Stomach smooth muscle (tissue), 2 donors: ENCODE results near the gene SHE.

ENCODE experiments used
- H3K27ac ChIP-seq: one replicate; pipeline ENCODE4 v1.7.0; 2013; ENCODE audit warnings: mild to moderate bottlenecking, low read length, inconsistent platforms
- H3K27me3 ChIP-seq, 2 donors: one replicate each; pipeline ENCODE4 v1.7.0; 2013; ENCODE audit warnings: low read length in 2 of 2; ENCODE audit not compliant: insufficient read depth in 2 of 2, control insufficient read depth in 1 of 2
- H3K36me3 ChIP-seq, 2 donors: one replicate each; pipeline ENCODE4 v1.7.0; 2013; ENCODE audit warnings: low read length in 2 of 2; ENCODE audit not compliant: control insufficient read depth in 2 of 2, insufficient read depth in 2 of 2
- H3K4me1 ChIP-seq: one replicate; pipeline ENCODE4 v1.7.0; 2013; ENCODE audit warnings: low read length; ENCODE audit not compliant: control insufficient read depth, insufficient read depth
- H3K4me3 ChIP-seq, 2 donors: one replicate each; pipeline ENCODE4 v1.7.0; 2013; ENCODE audit warnings: low read length in 2 of 2
- H3K9ac ChIP-seq, 2 donors: one replicate each; pipeline ENCODE4 v1.7.0; 2013; ENCODE audit warnings: low read length in 2 of 2, mild to moderate bottlenecking in 1 of 2
- H3K9me3 ChIP-seq, 2 donors: one replicate each; pipeline ENCODE4 v1.7.0; 2013; ENCODE audit warnings: low read length in 2 of 2; ENCODE audit not compliant: control insufficient read depth in 2 of 2
- donor health status: healthy.
- donor health status: Pancreatic carcinoma.

SHE gene

GRCh38 chr1:154448331-154448811 lies 53.8 kb downstream of the SHE start:
- peaks cover 34 to 39% of the 10 kb centered on the region in 2 donors for H3K36me3 ChIP-seq

GRCh38 chr1:154446789-154447188 lies 55.4 kb downstream of the SHE start:
- no peak overlapping the region for H3K9ac ChIP-seq
- H3K36me3 ChIP-seq: peaks cover 33 to 35% of the 10 kb centered on the region in 2 donors
- H3K9me3 ChIP-seq: no peaks in the 10 kb centered on the region
- no peak overlapping the region for H3K27ac ChIP-seq
- peaks cover 11% of the 10 kb centered on the region for H3K4me1 ChIP-seq
- H3K27me3 ChIP-seq: no peaks in the 10 kb centered on the region
- H3K4me3 ChIP-seq: no peak overlapping the region

More at GRCh38 chr1:154448331-154448811, 53.8 kb downstream of the SHE start:
- Histone ChIP-seq H3K9me3 (no peaks in the 10 kb centered on the region), H3K4me3 (no peak overlapping the region), H3K27me3 (no peaks in the 10 kb centered on the region), H3K4me1 (peaks cover 12% of the 10 kb centered on the region), H3K9ac (no peak overlapping the region), H3K27ac (no peak overlapping the region)

- Histone ChIP-seq H3K9me3 (no peaks in the 10 kb centered on the region), H3K4me3 (no peak overlapping the region), H3K36me3 (peaks cover 31 to 36% of the 10 kb centered on the region in 2 donors), H3K27me3 (no peaks in the 10 kb centered on the region), H3K27ac (peak overlapping the region; percentile 41), H3K9ac (peak overlapping the region in 1 of 2 donors; percentile 47), H3K4me1 (peaks cover 11% of the 10 kb centered on the region)
Observed at GRCh38 chr1:154446292-154446691, 55.9 kb downstream of the SHE start.

- H3K4me3 ChIP-seq: no peak overlapping the region
- no peaks in the 10 kb centered on the region for H3K27me3 ChIP-seq
- peaks cover 11% of the 10 kb centered on the region for H3K4me1 ChIP-seq
- no peaks in the 10 kb centered on the region for H3K9me3 ChIP-seq
- H3K9ac ChIP-seq: no peak overlapping the region
- H3K36me3 ChIP-seq: peaks cover 30 to 34% of the 10 kb centered on the region in 2 donors
- H3K27ac ChIP-seq: no peak overlapping the region
Observed at GRCh38 chr1:154445040-154445472, 57.2 kb downstream of the SHE start.

- no peak overlapping the region for H3K9ac ChIP-seq
- peaks cover 11% of the 10 kb centered on the region for H3K4me1 ChIP-seq
- H3K27ac ChIP-seq: no peak overlapping the region
- H3K27me3 ChIP-seq: no peaks in the 10 kb centered on the region
- no peaks in the 10 kb centered on the region for H3K9me3 ChIP-seq
- no peak overlapping the region for H3K4me3 ChIP-seq
- H3K36me3 ChIP-seq: peaks cover 23 to 27% of the 10 kb centered on the region in 2 donors
Observed at GRCh38 chr1:154443274-154444013, 58.8 kb downstream of the SHE start.

GRCh38 chr1:154442006-154442740 lies 60.0 kb downstream of the SHE start:
- no peak overlapping the region for H3K27ac ChIP-seq
- H3K4me3 ChIP-seq: no peak overlapping the region
- peaks cover 14% of the 10 kb centered on the region for H3K4me1 ChIP-seq
- peaks cover 18 to 19% of the 10 kb centered on the region in 2 donors for H3K36me3 ChIP-seq
- no peak overlapping the region for H3K9ac ChIP-seq
- no peaks in the 10 kb centered on the region for H3K27me3 ChIP-seq
- H3K9me3 ChIP-seq: no peaks in the 10 kb centered on the region

GRCh38 chr1:154441241-154441888 lies 60.8 kb downstream of the SHE start:
- Histone ChIP-seq H3K36me3 (peaks cover 18 to 19% of the 10 kb centered on the region in 2 donors), H3K27ac (no peak overlapping the region), H3K9me3 (no peaks in the 10 kb centered on the region), H3K4me1 (peaks cover 16% of the 10 kb centered on the region), H3K9ac (no peak overlapping the region), H3K4me3 (no peak overlapping the region), H3K27me3 (no peaks in the 10 kb centered on the region)

GRCh38 chr1:154440036-154440804 lies 62.0 kb downstream of the SHE start:
- H3K4me3 ChIP-seq: no peak overlapping the region
- H3K4me1 ChIP-seq: peaks cover 21% of the 10 kb centered on the region
- H3K36me3 ChIP-seq: peaks cover 17 to 18% of the 10 kb centered on the region in 2 donors
- H3K9ac ChIP-seq: no peak overlapping the region
- no peaks in the 10 kb centered on the region for H3K9me3 ChIP-seq
- no peaks in the 10 kb centered on the region for H3K27me3 ChIP-seq
- H3K27ac ChIP-seq: no peak overlapping the region

GRCh38 chr1:154436433-154436832 lies 65.8 kb downstream of the SHE start:
- no peak overlapping the region for H3K9ac ChIP-seq
- H3K4me3 ChIP-seq: no peak overlapping the region
- peaks cover 6 to 7% of the 10 kb centered on the region in 2 donors for H3K36me3 ChIP-seq
- H3K9me3 ChIP-seq: no peaks in the 10 kb centered on the region
- peak overlapping the region; percentile 96 for H3K27ac ChIP-seq
- peaks cover 45% of the 10 kb centered on the region for H3K4me1 ChIP-seq
- no peaks in the 10 kb centered on the region for H3K27me3 ChIP-seq

GRCh38 chr1:154435599-154436200 lies 66.5 kb downstream of the SHE start:
- Histone ChIP-seq H3K4me1 (peaks cover 51% of the 10 kb centered on the region), H3K27me3 (no peaks in the 10 kb centered on the region), H3K9ac (peak overlapping the region in 1 of 2 donors; percentile 76), H3K9me3 (no peaks in the 10 kb centered on the region), H3K36me3 (peaks cover 0 to 2% of the 10 kb centered on the region in 2 donors), H3K4me3 (peak overlapping the region; percentile 56 to 63), H3K27ac (peak overlapping the region; percentile 96)
